Activated CD4-positive, alpha-beta T cell treated with anti-CD3 and anti-CD28 coated beads, Interleukin-2, amount 50 U/mL, for 48 hours (primary cell): ENCODE data around the gene GRIA2.
"Not testable (repeated sequence)": the region's sequence is repeated elsewhere in the genome, so short reads cannot be mapped to it uniquely, and the experiment has no call there.

Experiments
- DNase-seq, 2 experiments: peaks; one replicate each; pipeline ENCODE4 v3.0.0-alpha.2; 2020

The GRIA2 gene

DNA sequence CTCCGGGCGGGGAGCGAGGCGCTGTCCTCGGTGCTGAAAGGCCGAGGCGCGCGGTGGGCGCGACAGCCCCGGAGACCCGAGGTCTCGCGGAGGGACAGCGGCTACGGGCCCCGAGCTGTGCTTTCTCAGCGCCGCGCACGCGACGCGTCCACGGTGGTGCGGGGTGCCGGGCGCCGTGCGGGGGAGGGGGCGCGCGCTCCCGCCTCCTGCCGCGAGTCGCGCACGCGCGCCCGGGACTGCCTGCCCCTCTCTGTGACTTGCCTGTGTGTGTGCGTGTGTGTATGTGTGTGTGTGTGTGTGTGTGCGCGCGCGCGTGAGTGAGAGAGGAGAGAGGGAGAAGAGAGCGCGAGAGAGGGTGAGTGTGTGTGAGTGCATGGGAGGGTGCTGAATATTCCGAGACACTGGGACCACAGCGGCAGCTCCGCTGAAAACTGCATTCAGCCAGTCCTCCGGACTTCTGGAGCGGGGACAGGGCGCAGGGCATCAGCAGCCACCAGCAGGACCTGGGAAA lies at the start of gene GRIA2:
Gene GRIA2 (plus strand): TSS at position 358 of the 511 bp plus-strand sequence. CDS start 315 bp downstream, outside the sequence.
- peak in 1 of 2 experiments; percentile 6 for DNase-seq

GRCh38 chr4:157172011-157172410 lies 48.5 kb upstream of the GRIA2 start:
- no peak for DNase-seq

DNA sequence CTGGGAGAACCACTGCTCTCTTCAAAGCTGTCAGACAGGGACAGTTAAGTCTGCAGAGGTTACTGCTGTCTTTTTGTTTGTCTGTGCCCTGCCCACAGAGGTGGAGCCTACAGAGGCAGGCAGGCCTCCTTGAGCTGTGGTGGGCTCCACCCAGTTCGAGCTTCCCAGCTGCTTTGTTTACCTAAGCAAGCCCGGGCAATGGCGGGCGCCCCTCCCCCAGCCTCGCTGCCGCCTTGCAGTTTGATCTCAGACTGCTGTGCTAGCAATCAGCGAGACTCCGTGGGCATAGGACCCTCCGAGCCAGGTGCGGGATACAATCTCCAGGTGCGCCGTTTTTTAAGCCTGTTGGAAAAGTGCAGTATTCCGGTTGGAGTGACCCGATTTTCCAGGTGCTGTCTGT lies 40.3 kb upstream of the GRIA2 start:
- not testable (repeated sequence) for DNase-seq

DNA sequence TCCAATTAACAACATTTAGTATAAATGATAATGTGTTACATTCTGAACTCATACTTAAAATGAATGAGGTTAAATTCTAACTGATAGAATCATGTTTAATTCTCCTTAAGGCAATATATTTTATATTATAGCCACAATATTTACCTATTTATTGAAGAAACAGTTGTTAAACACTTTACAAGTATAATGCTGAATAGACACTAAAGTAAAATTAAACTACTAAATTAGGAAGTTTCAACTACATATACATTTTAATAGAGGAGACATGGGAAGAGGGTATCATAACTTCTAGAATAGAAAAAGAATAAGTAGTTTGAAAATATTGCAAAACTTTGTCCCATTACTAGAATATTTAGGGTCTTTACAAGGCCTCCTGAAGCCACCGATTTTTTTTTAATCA lies 36.2 kb upstream of the GRIA2 start:
- no peak for DNase-seq

DNA sequence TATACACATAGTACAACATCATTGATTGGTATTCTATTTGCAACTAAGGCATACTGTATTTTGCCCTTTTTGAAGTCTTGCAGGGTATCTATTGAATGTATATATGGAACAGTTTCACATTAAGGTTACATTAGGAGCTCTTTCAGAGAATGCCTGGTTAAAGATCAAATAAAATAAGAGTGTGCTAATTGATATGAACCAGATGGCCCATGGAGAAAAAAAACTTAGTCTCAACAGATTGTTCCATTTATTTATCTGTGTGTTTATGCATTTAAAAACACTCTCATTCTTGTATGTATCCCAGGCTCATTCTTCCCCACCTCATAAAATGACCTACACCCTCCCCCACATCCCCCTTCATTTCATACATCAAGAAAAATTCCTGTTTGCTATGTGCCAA lies 35.2 kb upstream of the GRIA2 start:
- DNase-seq = no peak

GRCh38 chr4:157195374-157195773 lies 25.2 kb upstream of the GRIA2 start:
- no peak for DNase-seq

GRCh38 chr4:157196046-157196445 lies 24.5 kb upstream of the GRIA2 start:
- no peak for DNase-seq

- DNase-seq = peak; percentile 25 to 29
Observed at GRCh38 chr4:157204634-157205244, 15.8 kb upstream of the GRIA2 start.

DNA sequence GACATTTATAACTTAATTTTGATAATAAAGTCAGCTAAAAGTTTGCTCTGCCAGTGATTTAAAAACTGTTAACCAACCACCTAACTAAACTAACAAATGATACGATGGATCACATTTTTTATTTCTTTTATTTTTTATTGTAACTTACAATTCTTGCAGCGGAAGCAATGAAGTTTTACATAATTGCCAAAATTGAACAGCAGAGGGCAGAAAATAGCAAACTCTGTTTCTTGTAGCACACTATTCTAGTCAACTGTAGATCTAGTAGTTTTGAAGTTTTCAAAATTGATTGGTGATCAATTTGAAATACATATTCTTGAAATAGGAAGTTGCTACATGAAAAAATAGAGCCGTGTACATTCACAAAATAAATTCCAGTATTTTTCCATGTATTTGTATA lies 2.8 kb upstream of the GRIA2 start:
- DNase-seq = no peak

DNA sequence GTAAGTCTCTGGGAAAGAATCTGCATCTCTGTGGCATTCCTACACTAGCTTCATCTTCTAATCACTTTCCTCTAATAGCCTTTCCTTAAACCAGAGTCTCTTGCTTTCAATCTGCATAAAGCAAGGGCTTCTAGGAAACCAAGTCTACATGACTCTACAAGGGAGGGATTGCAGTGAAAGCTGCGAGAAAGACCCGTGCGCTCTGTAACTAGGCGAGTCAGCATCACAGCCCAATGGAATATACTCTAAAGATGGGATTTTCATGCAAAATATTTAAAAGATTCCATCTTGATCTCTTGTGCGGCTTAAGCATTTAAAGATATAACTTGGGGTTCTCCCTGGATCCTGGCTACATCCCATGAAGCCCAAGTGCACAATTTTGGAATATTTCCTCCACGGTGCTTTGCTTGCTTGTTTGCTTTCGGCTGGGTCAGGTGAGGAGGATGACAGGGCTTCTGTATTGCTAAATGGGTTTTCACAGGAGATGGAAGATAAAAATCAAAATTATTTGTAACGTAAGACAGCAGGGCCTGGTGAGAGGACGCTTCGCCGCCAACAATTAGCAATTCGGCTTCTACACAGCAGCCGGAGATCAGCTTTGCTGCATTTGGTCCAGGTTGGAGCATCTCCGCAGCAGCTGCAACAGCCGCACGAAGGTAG lies 687 bp upstream of the GRIA2 start:
- no peak for DNase-seq

- no peak for DNase-seq
Observed at GRCh38 chr4:157221426-157221894, 932 bp downstream of the GRIA2 start.

DNA sequence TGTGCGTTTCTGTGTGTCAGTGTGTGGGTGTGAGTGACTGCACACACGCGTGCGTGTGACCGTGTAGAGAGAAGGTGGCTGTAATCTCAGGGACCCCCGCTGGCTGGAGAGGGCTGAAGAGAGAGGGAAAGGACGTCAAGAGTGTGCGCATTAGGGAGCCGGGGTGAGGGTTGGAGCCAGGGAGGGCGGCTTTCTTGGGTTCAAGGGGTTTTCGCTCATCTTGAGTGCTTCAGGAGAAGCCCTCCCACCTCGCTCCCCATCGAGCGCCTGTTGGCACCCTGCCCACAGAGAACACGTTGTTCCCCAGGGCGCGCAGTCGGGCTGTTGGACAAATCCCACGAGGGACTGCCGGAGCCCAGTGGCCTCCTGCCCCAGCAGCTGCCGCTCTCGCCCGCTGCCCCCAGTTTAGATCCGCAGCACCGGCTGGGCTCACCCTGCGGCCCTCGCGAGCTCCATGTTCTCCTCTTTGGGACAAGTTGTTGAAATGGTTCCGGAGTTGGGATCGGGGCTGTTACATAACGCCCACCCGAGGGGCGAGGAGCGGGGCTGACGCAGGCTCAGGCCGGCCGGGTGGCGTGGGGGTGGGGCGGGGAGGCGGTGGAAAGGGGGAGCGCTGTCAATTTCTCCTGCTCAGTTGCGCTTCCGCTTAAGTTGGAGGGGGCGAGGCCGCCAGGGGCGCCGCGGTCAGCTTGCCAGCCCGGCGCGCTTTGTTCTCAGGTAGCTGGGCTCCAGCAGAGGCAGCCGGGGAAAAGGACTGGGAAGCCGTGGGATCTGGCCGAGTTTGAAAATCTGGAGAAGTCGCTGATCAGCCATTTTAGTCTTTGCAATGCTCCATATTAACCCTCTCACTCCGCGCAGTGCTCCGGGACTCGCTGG lies 1.6 kb downstream of the GRIA2 start:
- no peak for DNase-seq

- DNase-seq = no peak
Observed at GRCh38 chr4:157222771-157223160, 2.2 kb downstream of the GRIA2 start.

DNA sequence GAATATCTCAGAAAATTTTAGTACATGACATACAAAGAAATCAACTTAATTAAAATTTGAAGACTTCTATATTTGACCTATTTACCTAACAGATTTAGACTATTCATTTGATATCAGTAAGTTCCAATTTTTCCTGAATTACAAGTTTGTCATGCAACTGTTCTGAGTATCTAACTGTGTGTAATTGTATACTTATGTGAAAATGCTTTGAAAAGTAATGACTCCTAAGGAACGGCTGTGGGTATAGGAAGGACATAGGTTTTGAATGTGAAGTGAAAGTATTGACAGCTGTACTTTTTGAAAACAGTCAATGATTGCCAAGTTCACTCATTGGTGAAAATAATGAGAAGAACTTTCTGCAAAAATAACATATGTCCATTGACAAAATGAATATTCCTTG lies 2.9 kb downstream of the GRIA2 start:
- DNase-seq = no peak

- DNase-seq = no peak
Observed at GRCh38 chr4:157225096-157225495, 4.6 kb downstream of the GRIA2 start.

DNA sequence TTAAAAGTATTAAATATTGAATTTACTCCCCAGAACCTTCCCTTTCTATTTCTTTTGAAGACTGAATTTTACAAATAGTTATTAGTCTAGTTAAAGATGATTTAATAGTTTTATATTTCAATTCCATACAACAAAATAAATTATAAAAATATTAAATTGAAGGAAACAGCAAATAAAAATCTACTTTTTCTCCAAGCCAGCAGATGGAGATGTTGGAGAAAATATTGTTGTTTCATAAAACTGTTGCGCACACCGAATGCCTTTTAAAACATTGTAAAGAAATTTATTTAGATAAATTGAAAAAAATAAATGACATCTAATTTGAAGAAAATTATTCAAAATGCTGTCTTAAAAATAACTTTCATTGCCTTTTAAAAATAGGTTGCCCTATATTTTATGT lies 5.5 kb downstream of the GRIA2 start:
- no peak for DNase-seq

GRCh38 chr4:157226601-157227000 lies 6.1 kb downstream of the GRIA2 start:
- no peak for DNase-seq

- DNase-seq = no peak
Observed at GRCh38 chr4:157231525-157231924, 11.0 kb downstream of the GRIA2 start.

DNA sequence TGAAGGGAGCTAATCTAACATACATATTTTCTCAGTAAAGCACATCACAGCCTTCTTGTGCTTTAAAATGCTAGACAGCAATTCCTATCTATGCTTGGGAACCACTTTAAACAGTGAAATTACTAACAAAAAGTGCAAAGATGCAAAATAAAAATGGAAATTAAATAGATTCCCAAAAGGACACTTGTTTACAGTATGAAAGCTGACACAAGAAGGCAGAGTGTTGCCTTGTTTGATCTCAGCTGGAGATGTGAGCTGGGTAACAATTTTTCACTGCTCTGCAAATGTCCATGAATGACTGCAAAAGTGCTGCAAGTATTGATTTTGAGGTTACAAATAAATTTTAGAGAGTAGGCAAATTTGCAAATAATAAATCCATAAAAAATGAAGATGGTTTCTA lies 22.3 kb downstream of the GRIA2 start:
- no peak for DNase-seq

- DNase-seq = no peak
Observed at GRCh38 chr4:157244348-157244747, 23.8 kb downstream of the GRIA2 start.

DNA sequence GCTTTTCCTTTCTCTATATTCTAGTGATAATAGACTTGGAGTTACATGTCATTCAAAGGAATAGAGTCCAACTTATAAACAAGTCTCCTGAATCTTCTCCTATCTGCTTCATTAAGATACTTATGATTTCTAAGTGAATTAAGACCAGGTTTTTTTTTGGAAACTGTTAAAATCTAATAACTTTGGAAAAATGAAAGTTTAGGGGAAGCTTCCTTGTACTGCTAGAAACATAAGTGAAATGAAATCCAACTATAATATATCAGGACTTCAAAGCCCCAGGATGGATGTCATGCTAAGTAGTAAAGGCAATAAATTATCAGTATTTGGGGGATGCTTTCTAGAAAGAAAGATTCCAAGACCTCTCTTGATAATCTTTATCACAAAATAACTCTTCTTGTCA lies 24.8 kb downstream of the GRIA2 start:
- no peak for DNase-seq

DNA sequence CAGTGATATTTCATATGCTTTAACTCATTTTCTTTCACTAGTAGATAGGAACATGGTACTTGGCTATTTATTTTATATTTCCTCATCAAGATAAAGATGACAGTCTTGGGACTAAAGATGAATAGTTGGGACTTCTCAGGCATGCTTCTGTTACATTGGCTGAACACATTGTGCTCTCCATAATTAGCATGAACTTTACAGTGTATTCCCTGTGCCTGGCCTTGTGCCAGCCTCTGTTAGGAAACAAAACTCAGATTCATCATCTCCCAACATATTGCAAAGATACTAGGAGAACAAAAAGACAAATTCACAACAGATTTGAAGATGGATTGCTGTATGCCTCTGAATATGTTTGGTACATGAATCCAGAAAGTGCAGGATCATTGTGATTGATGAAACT lies 26.4 kb downstream of the GRIA2 start:
- no peak for DNase-seq

DNA sequence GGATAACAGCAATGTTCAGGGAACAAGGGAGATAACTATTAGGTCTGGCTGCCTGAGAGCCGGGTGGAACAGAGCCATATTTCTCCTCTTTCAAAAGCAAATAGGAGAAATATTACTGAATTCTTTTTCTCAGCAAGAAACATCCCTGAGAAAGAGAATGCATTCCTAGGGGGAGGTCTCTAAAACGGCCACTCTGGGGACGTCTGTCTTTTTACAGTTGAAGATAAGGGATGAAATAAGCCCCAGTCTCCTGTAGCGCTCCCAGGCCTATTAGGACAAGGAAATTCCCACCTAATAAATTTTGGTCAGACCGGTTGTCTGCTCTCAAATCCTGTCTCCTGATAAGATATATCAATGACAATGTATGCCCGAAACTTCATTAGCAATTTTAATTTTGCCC lies 37.6 kb downstream of the GRIA2 start:
- not testable (repeated sequence) for DNase-seq

GRCh38 chr4:157265281-157265680 lies 44.8 kb downstream of the GRIA2 start:
- no peak for DNase-seq
